RWPE1 (cell line): ENCODE measurements around the gene GABPB2.

Source experiments
- CTCF ChIA-PET: fragments of 350-600 bp; sonication (Branson Sonifier 250); formaldehyde crosslinking; extraction: SDS; loops from one replicate; lab custom pipeline; 2021; lab: Yijun Ruan, JAX
- POLR2A ChIA-PET: fragments of 400-600 bp; formaldehyde crosslinking; extraction: SDS; loops from one replicate; lab custom pipeline; 2020; ENCODE audit warnings: antibody characterized with exemption; ENCODE audit not compliant: low non-redundant PET; lab: Yijun Ruan, JAX
- DNase-seq: peaks from one replicate; pipeline ENCODE4 v3.0.0; 2012; ENCODE audit warnings: low spot score
- H3K27ac ChIP-seq: fragments of 450-650 bp; 2 replicates; pipeline ENCODE4 v1.5.1; 2017
- CTCF ChIP-seq: fragments of 450-650 bp; conservative IDR thresholded peaks from 2 replicates; pipeline ENCODE4 v1.5.1; 2017; ENCODE audit warnings: low read depth, mild to moderate bottlenecking

Gene GABPB2

GRCh38 chr1:151134991-151135390 is 64.4 kb downstream of the GABPB2 start:
- ChIA-PET CTCF (interaction anchor here (0.6 to 1.3 kb wide), 3 partner anchors 10 to 35 kb away, joined by 3 to 4 read pairs (median 3); no protein-coding TSS in a partner anchor), POLR2A (no interaction called here)
- no peak for TF ChIP-seq CTCF
- DNase-seq: no peak
- no peak overlapping the region for H3K27ac ChIP-seq

- no peak for DNase-seq
- no peak overlapping the region for H3K27ac ChIP-seq
- TF ChIP-seq CTCF: no peak
- POLR2A ChIA-PET: no interaction called here
- CTCF ChIA-PET: interaction anchor here (0.5 to 1.3 kb wide), 3 partner anchors 17 to 860 kb away, joined by 3 read pairs; no protein-coding TSS in a partner anchor
These were observed 65.1 kb downstream of the GABPB2 start for GRCh38 chr1:151135433-151136385.

GRCh38 chr1:151137789-151138188 is 67.2 kb downstream of the GABPB2 start:
- no peak overlapping the region for H3K27ac ChIP-seq
- CTCF ChIA-PET: no interaction called here
- TF ChIP-seq CTCF: no peak
- DNase-seq: no peak
- POLR2A ChIA-PET: no interaction called here

GRCh38 chr1:151142411-151143056 is 72.0 kb downstream of the GABPB2 start:
- POLR2A ChIA-PET: interaction anchor here (0.6 kb wide), 1 partner anchor 72 kb away, joined by 3 read pairs; the partner anchor contains the start of gene GABPB2
- no peak for DNase-seq
- H3K27ac ChIP-seq: no peak overlapping the region
- no peak for TF ChIP-seq CTCF
- CTCF ChIA-PET: interaction anchor here (1.0 to 1.4 kb wide), 2 partner anchors 11 to 43 kb away, joined by 4 to 5 read pairs; no protein-coding TSS in a partner anchor

- CTCF ChIA-PET: interaction anchor here (0.6 to 1.4 kb wide), 2 partner anchors 43 to 119 kb away, joined by 3 to 5 read pairs; no protein-coding TSS in a partner anchor
- H3K27ac ChIP-seq: no peak overlapping the region
- DNase-seq: no peak
- TF ChIP-seq CTCF: no peak
- POLR2A ChIA-PET: no interaction called here
These were observed 72.5 kb downstream of the GABPB2 start for GRCh38 chr1:151143057-151143435.

- ChIA-PET POLR2A (no interaction called here), CTCF (interaction anchor here (0.5 kb wide), 1 partner anchor 85 kb away, joined by 3 read pairs; the partner anchor contains the start of gene CDC42SE1)
- no peak overlapping the region for H3K27ac ChIP-seq
- no peak for TF ChIP-seq CTCF
- no peak for DNase-seq
These were observed 73.4 kb downstream of the GABPB2 start for GRCh38 chr1:151143986-151144385.
